Activated gamma-delta T cell treated with Interleukin-2 at 50 U/mL for 16 hours (primary cell): ENCODE measurements around the gene RRAS.

Source experiments
- DNase-seq: peaks from one replicate; pipeline ENCODE4 v3.0.0-alpha.2; 2020

The RRAS gene

GRCh38 chr19:49640113-49640898 is at the start of gene RRAS:
Gene RRAS (minus strand): TSS chr19:49640143. CDS start chr19:49640098, 45 bp downstream.
- DNase-seq: peak; percentile 100

- peak; percentile 34 for DNase-seq
Observed at GRCh38 chr19:49689133-49690078, 49.5 kb upstream of the RRAS start, which contains the start of gene ADM5. Gene ADM5 (plus strand): TSS chr19:49689594. CDS start chr19:49689838, 244 bp downstream.

- DNase-seq: no peak
Observed at GRCh38 chr19:49688531-49689132, 48.7 kb upstream of the RRAS start.

GRCh38 chr19:49687566-49688316 is 47.8 kb upstream of the RRAS start:
- no peak for DNase-seq

GRCh38 chr19:49687150-49687549 is 47.2 kb upstream of the RRAS start:
- DNase-seq: no peak

- no peak for DNase-seq
Observed at GRCh38 chr19:49686503-49687088, 46.7 kb upstream of the RRAS start.

- DNase-seq: no peak
Observed at GRCh38 chr19:49685845-49686332, 45.9 kb upstream of the RRAS start.

GRCh38 chr19:49684983-49685553 is 45.1 kb upstream of the RRAS start:
- no peak for DNase-seq

GRCh38 chr19:49684251-49684982 is 44.5 kb upstream of the RRAS start:
- DNase-seq: no peak

- no peak for DNase-seq
Observed at GRCh38 chr19:49683814-49684250, 43.9 kb upstream of the RRAS start.

GRCh38 chr19:49682274-49682673 is 42.3 kb upstream of the RRAS start:
- DNase-seq: no peak

- DNase-seq: no peak
Observed at GRCh38 chr19:49681830-49682229, 41.9 kb upstream of the RRAS start.

- peak; percentile 96 for DNase-seq
Observed at GRCh38 chr19:49680421-49681351, 40.7 kb upstream of the RRAS start.

- DNase-seq: no peak
Observed at GRCh38 chr19:49679771-49680413, 39.9 kb upstream of the RRAS start.

- no peak for DNase-seq
Observed at GRCh38 chr19:49678985-49679770, 39.2 kb upstream of the RRAS start.

GRCh38 chr19:49677901-49678674 is 38.1 kb upstream of the RRAS start:
- DNase-seq: peak; percentile 77

- peak; percentile 35 for DNase-seq
Observed at GRCh38 chr19:49677231-49677900, 37.4 kb upstream of the RRAS start, which contains the start of gene PRMT1. Gene PRMT1 (plus strand): TSS chr19:49677271. CDS start chr19:49677281, 10 bp downstream.
